HG03378 (cell line): ENCODE results near the gene TEX47.

Experiments used
- ATAC-seq: cut with Tn5 transposase; IDR thresholded peaks from one replicate; pipeline ENCODE4 v1.9.1; 2021; ENCODE audit warnings: mild to moderate bottlenecking, moderate library complexity; ENCODE audit not compliant: unreplicated experiment

The TEX47 gene

GRCh38 chr7:88795553-88795952, at the start of gene TEX47:
Gene TEX47, minus strand, starts transcription at chr7:88795737. Its CDS starts 795 bp downstream, at chr7:88794942.
- no peak for ATAC-seq

GRCh38 chr7:88845091-88845490, 49.6 kb upstream of the TEX47 start:
- no peak for ATAC-seq

- ATAC-seq = no peak
These were observed 46.7 kb upstream of the TEX47 start for GRCh38 chr7:88842201-88842600.

GRCh38 chr7:88835147-88835728, 39.7 kb upstream of the TEX47 start:
- ATAC-seq = peak; percentile 92

- ATAC-seq = no peak
These were observed 30.7 kb upstream of the TEX47 start for GRCh38 chr7:88826222-88826621.

GRCh38 chr7:88818552-88818951, 23.0 kb upstream of the TEX47 start:
- ATAC-seq = no peak

- no peak for ATAC-seq
These were observed 10.9 kb upstream of the TEX47 start for GRCh38 chr7:88806280-88807037.

- ATAC-seq = no peak
These were observed 5.5 kb upstream of the TEX47 start for GRCh38 chr7:88801046-88801445.

- no peak for ATAC-seq
These were observed 3.2 kb downstream of the TEX47 start for GRCh38 chr7:88792361-88792760.

- ATAC-seq = no peak
These were observed 3.6 kb downstream of the TEX47 start for GRCh38 chr7:88791891-88792290.

- peak; percentile 73 for ATAC-seq
These were observed 6.0 kb downstream of the TEX47 start for GRCh38 chr7:88789480-88790064.

GRCh38 chr7:88787777-88788176, 7.8 kb downstream of the TEX47 start:
- no peak for ATAC-seq

GRCh38 chr7:88775838-88776237, 19.7 kb downstream of the TEX47 start:
- ATAC-seq = no peak

GRCh38 chr7:88772776-88773175, 22.8 kb downstream of the TEX47 start:
- ATAC-seq = no peak

- peak; percentile 64 for ATAC-seq
These were observed 24.1 kb downstream of the TEX47 start for GRCh38 chr7:88771417-88771816.

- ATAC-seq = no peak
These were observed 33.8 kb downstream of the TEX47 start for GRCh38 chr7:88761779-88762178.

- ATAC-seq = no peak
These were observed 35.4 kb downstream of the TEX47 start for GRCh38 chr7:88760136-88760515.

- no peak for ATAC-seq
These were observed 36.1 kb downstream of the TEX47 start, which contains the start of gene ZNF804B for GRCh38 chr7:88759230-88760135. Gene ZNF804B, plus strand, starts transcription at chr7:88759700. Its CDS starts 277 bp downstream, at chr7:88759977.

GRCh38 chr7:88758381-88759229, 36.9 kb downstream of the TEX47 start:
- ATAC-seq = no peak

- no peak for ATAC-seq
These were observed 38.2 kb downstream of the TEX47 start for GRCh38 chr7:88757371-88757770.
